Stimulated activated naive CD8-positive, alpha-beta T cell treated with anti-CD3 and anti-CD28 coated beads, Interleukin-15, Interleukin-2, amounts not matched to agents 100 ng/mL and 50 ng/mL, for 24 hours (primary cell): ENCODE measurements around the gene MIEF1.

Experiments
- H3K27ac Mint-ChIP-seq: one replicate; pipeline ENCODE4 v1.8.0; 2021; ENCODE audit warnings: mild to moderate bottlenecking, mixed read lengths
- H3K27me3 Mint-ChIP-seq: one replicate; pipeline ENCODE4 v1.8.0; 2021; ENCODE audit warnings: mixed read lengths
- H3K36me3 Mint-ChIP-seq: one replicate; pipeline ENCODE4 v1.8.0; 2021; ENCODE audit warnings: low read depth, mixed read lengths
- H3K4me1 Mint-ChIP-seq: one replicate; pipeline ENCODE4 v1.8.0; 2021; ENCODE audit warnings: low read depth, mixed read lengths
- H3K4me3 Mint-ChIP-seq: one replicate; pipeline ENCODE4 v1.8.0; 2021; ENCODE audit warnings: mild to moderate bottlenecking, mixed read lengths
- H3K9me3 Mint-ChIP-seq: one replicate; pipeline ENCODE4 v1.8.0; 2021; ENCODE audit warnings: mixed read lengths

MIEF1 gene

GRCh38 chr22:39467390-39467895 is 34.6 kb upstream of the MIEF1 start:
- H3K4me3 Mint-ChIP-seq: no peak overlapping the region
- H3K27ac Mint-ChIP-seq: no peak overlapping the region
- peaks cover 12% of the 10 kb centered on the region for H3K4me1 Mint-ChIP-seq
- no peaks in the 10 kb centered on the region for H3K9me3 Mint-ChIP-seq
- H3K27me3 Mint-ChIP-seq: no peaks in the 10 kb centered on the region
- no peaks in the 10 kb centered on the region for H3K36me3 Mint-ChIP-seq

- Mint-ChIP-seq H3K27me3 (no peaks in the 10 kb centered on the region), H3K4me1 (peaks cover 17% of the 10 kb centered on the region), H3K27ac (no peak overlapping the region), H3K36me3 (no peaks in the 10 kb centered on the region), H3K9me3 (no peaks in the 10 kb centered on the region), H3K4me3 (no peak overlapping the region)
Observed at GRCh38 chr22:39468487-39469325, 33.4 kb upstream of the MIEF1 start.

- Mint-ChIP-seq H3K9me3 (no peaks in the 10 kb centered on the region), H3K27ac (no peak overlapping the region), H3K4me3 (no peak overlapping the region), H3K4me1 (peaks cover 17% of the 10 kb centered on the region), H3K36me3 (no peaks in the 10 kb centered on the region), H3K27me3 (no peaks in the 10 kb centered on the region)
Observed at GRCh38 chr22:39469326-39469680, 32.8 kb upstream of the MIEF1 start.

- no peak overlapping the region for H3K4me3 Mint-ChIP-seq
- no peaks in the 10 kb centered on the region for H3K27me3 Mint-ChIP-seq
- H3K4me1 Mint-ChIP-seq: peaks cover 17% of the 10 kb centered on the region
- H3K27ac Mint-ChIP-seq: no peak overlapping the region
- H3K9me3 Mint-ChIP-seq: no peaks in the 10 kb centered on the region
- H3K36me3 Mint-ChIP-seq: no peaks in the 10 kb centered on the region
Observed at GRCh38 chr22:39469681-39470450, 32.2 kb upstream of the MIEF1 start.

- H3K27me3 Mint-ChIP-seq: no peaks in the 10 kb centered on the region
- H3K27ac Mint-ChIP-seq: no peak overlapping the region
- H3K9me3 Mint-ChIP-seq: no peaks in the 10 kb centered on the region
- no peak overlapping the region for H3K4me3 Mint-ChIP-seq
- H3K36me3 Mint-ChIP-seq: no peaks in the 10 kb centered on the region
- peaks cover 17% of the 10 kb centered on the region for H3K4me1 Mint-ChIP-seq
Observed at GRCh38 chr22:39470451-39471291, 31.4 kb upstream of the MIEF1 start.

- Mint-ChIP-seq H3K27ac (peak overlapping the region; percentile 63), H3K27me3 (no peaks in the 10 kb centered on the region), H3K36me3 (no peaks in the 10 kb centered on the region), H3K4me3 (no peak overlapping the region), H3K9me3 (no peaks in the 10 kb centered on the region), H3K4me1 (peaks cover 17% of the 10 kb centered on the region)
Observed at GRCh38 chr22:39471381-39472141, 30.5 kb upstream of the MIEF1 start.

- H3K9me3 Mint-ChIP-seq: no peaks in the 10 kb centered on the region
- H3K27me3 Mint-ChIP-seq: no peaks in the 10 kb centered on the region
- no peak overlapping the region for H3K27ac Mint-ChIP-seq
- no peaks in the 10 kb centered on the region for H3K36me3 Mint-ChIP-seq
- peaks cover 17% of the 10 kb centered on the region for H3K4me1 Mint-ChIP-seq
- no peak overlapping the region for H3K4me3 Mint-ChIP-seq
Observed at GRCh38 chr22:39472570-39473556, 29.2 kb upstream of the MIEF1 start.

GRCh38 chr22:39473851-39474250 is 28.2 kb upstream of the MIEF1 start:
- no peak overlapping the region for H3K27ac Mint-ChIP-seq

GRCh38 chr22:39474351-39475111 is 27.6 kb upstream of the MIEF1 start:
- Mint-ChIP-seq H3K9me3 (no peaks in the 10 kb centered on the region), H3K27me3 (no peaks in the 10 kb centered on the region), H3K27ac (no peak overlapping the region), H3K36me3 (no peaks in the 10 kb centered on the region), H3K4me3 (no peak overlapping the region), H3K4me1 (peaks cover 17% of the 10 kb centered on the region)

More at GRCh38 chr22:39473851-39474250, 28.2 kb upstream of the MIEF1 start:
- H3K36me3 Mint-ChIP-seq: no peaks in the 10 kb centered on the region
- peaks cover 17% of the 10 kb centered on the region for H3K4me1 Mint-ChIP-seq
- no peak overlapping the region for H3K4me3 Mint-ChIP-seq
- H3K27me3 Mint-ChIP-seq: no peaks in the 10 kb centered on the region
- no peaks in the 10 kb centered on the region for H3K9me3 Mint-ChIP-seq

GRCh38 chr22:39475337-39475736 is 26.8 kb upstream of the MIEF1 start:
- Mint-ChIP-seq H3K27me3 (no peaks in the 10 kb centered on the region), H3K9me3 (no peaks in the 10 kb centered on the region), H3K4me3 (no peak overlapping the region), H3K4me1 (peaks cover 17% of the 10 kb centered on the region), H3K36me3 (no peaks in the 10 kb centered on the region), H3K27ac (no peak overlapping the region)

GRCh38 chr22:39475902-39476301 is 26.2 kb upstream of the MIEF1 start:
- H3K4me3 Mint-ChIP-seq: no peak overlapping the region
- no peaks in the 10 kb centered on the region for H3K9me3 Mint-ChIP-seq
- H3K27me3 Mint-ChIP-seq: no peaks in the 10 kb centered on the region
- H3K27ac Mint-ChIP-seq: no peak overlapping the region
- H3K4me1 Mint-ChIP-seq: peaks cover 17% of the 10 kb centered on the region
- no peaks in the 10 kb centered on the region for H3K36me3 Mint-ChIP-seq

- H3K9me3 Mint-ChIP-seq: no peaks in the 10 kb centered on the region
- no peaks in the 10 kb centered on the region for H3K36me3 Mint-ChIP-seq
- H3K27ac Mint-ChIP-seq: no peak overlapping the region
- no peak overlapping the region for H3K4me3 Mint-ChIP-seq
- no peaks in the 10 kb centered on the region for H3K27me3 Mint-ChIP-seq
- H3K4me1 Mint-ChIP-seq: peaks cover 13% of the 10 kb centered on the region
Observed at GRCh38 chr22:39476664-39477063, 25.4 kb upstream of the MIEF1 start.

- Mint-ChIP-seq H3K36me3 (no peaks in the 10 kb centered on the region), H3K4me3 (no peak overlapping the region), H3K4me1 (peaks cover 4% of the 10 kb centered on the region), H3K9me3 (no peaks in the 10 kb centered on the region), H3K27me3 (no peaks in the 10 kb centered on the region), H3K27ac (no peak overlapping the region)
Observed at GRCh38 chr22:39477542-39477941, 24.5 kb upstream of the MIEF1 start.
